Kidney (tissue), 14 donors: ENCODE measurements around the gene UBTD1. TPM values are rescaled to one million over a fixed set of nuclear protein-coding genes. Genes with fewer than 3 reads are reported as not detected.

Source experiments
- DNase-seq, 5 donors: peaks; one replicate each; pipeline ENCODE4 v3.0.0-alpha.2; 2013 to 2020
- FAIRE-seq: peaks from 2 replicates; lab custom pipeline; 2012; peaks lifted over from hg19 to GRCh38; lab: Jason Lieb, UNC
- H3K27ac ChIP-seq, 2 donors: one replicate each; pipeline ENCODE4 v1.7.0; 2013; ENCODE audit warnings: low read depth in 2 of 2, low read length in 2 of 2, inconsistent platforms in 1 of 2
- H3K27me3 ChIP-seq: one replicate; pipeline ENCODE4 v1.7.1; 2013; ENCODE audit warnings: low read length, inconsistent platforms; ENCODE audit not compliant: control insufficient read depth, insufficient read depth
- H3K36me3 ChIP-seq, 3 donors: one replicate each; pipeline versions ENCODE4 v1.7.0 to v1.7.1; 2013; ENCODE audit warnings: low read length in 3 of 3, control low read depth in 1 of 3, inconsistent platforms in 1 of 3; ENCODE audit not compliant: insufficient read depth in 3 of 3, control insufficient read depth in 2 of 3
- H3K4me1 ChIP-seq, 3 donors: one replicate each; pipeline versions ENCODE4 v1.7.0 to v1.7.1; 2013; ENCODE audit warnings: low read length in 3 of 3, inconsistent platforms in 1 of 3, low read depth in 1 of 3; ENCODE audit not compliant: control insufficient read depth in 2 of 3, insufficient read depth in 2 of 3
- H3K4me3 ChIP-seq, 3 donors: one replicate each; pipeline versions ENCODE4 v1.7.0 to v1.8.1; 2013; ENCODE audit warnings: low read length in 3 of 3, control low read depth in 1 of 3, inconsistent platforms in 1 of 3
- H3K9ac ChIP-seq, 3 donors: one replicate each; pipeline versions ENCODE4 v1.7.0 to v1.7.1; 2013; ENCODE audit warnings: low read length in 3 of 3, control low read depth in 1 of 3, inconsistent platforms in 1 of 3
- H3K9me3 ChIP-seq, 3 donors: one replicate each; pipeline versions ENCODE4 v1.7.0 to v1.7.1; 2013; ENCODE audit warnings: low read length in 3 of 3, control low read depth in 1 of 3, inconsistent platforms in 1 of 3; ENCODE audit not compliant: control insufficient read depth in 2 of 3, insufficient read depth in 1 of 3
- CTCF ChIP-seq: IDR thresholded peaks from 3 replicates; pipeline ENCODE4 v1.5.1; 2012; ENCODE audit warnings: mild to moderate bottlenecking, moderate library complexity, borderline replicate concordance; ENCODE audit not compliant: insufficient read depth; ENCODE audit errors: extremely low read depth
- intact Hi-C: fragments of 100-400 bp; cut with DNase I; formaldehyde crosslinking; loops from one replicate; pipeline ENCODE4 v1.11.1; 2022
- polyA plus RNA-seq: library from polyadenylated mRNA; stranded (reverse); fragments of 350-450 nt; fragmentation: Illumina TruSeq; extraction: RNeasy Lipid Tissue Mini Kit (QIAGEN cat#74804); gene quantifications from one replicate; pipeline ENCODE4 v1.2.3, GENCODE V29; 2014; ENCODE audit warnings: low read depth, low replicate concordance; ENCODE audit not compliant: insufficient read depth
- total RNA-seq: library from RNA; stranded (reverse); fragmentation: NEBNext Ultra II Directional; extraction: Animal tissue kit (Norgen Biotek cat#: 25700); gene quantifications from one replicate; pipeline ENCODE4 v1.2.1, GENCODE V29; 2021
- donor health status: control.
- donor health status: control.
- donor health status: control.
- donor health status: control.
- donor health status: control.
- donor health status: DM: yes; HTN: yes; CAD: no.
- donor health status: Normal renal cell carcinoma (clear cell type).

Gene UBTD1
- total and polyA plus RNA-seq, 2 donors from 2014 or later = 17.4 to 26.1 TPM

GRCh38 chr10:97549587-97550322 lies 51.0 kb downstream of the UBTD1 start:
- intact Hi-C loops = no loop called here
- Histone ChIP-seq H3K4me3 (no peak overlapping the region), H3K9ac (no peak overlapping the region), H3K4me1 (peaks cover 0 to 23% (median 7%) of the 10 kb centered on the region in 3 donors), H3K27me3 (no peaks in the 10 kb centered on the region), H3K36me3 (no peaks in the 10 kb centered on the region), H3K9me3 (no peaks in the 10 kb centered on the region), H3K27ac (no peak overlapping the region)
- peak in 3 of 5 donors; percentile 61 to 75 (median 67) for DNase-seq
- no peak for TF ChIP-seq CTCF
- FAIRE-seq = no peak

- H3K36me3 ChIP-seq = no peaks in the 10 kb centered on the region
- DNase-seq = peak in 2 of 5 donors; percentile 15 to 30
These were observed 51.8 kb downstream of the UBTD1 start for GRCh38 chr10:97550336-97551149.

GRCh38 chr10:97551271-97551670 lies 52.5 kb downstream of the UBTD1 start:
- H3K9ac ChIP-seq = no peak overlapping the region

More at GRCh38 chr10:97550336-97551149, 51.8 kb downstream of the UBTD1 start:
- no peak for FAIRE-seq
- no peak for TF ChIP-seq CTCF
- intact Hi-C loops = no loop called here
- Histone ChIP-seq H3K4me1 (peaks cover 0 to 23% (median 7%) of the 10 kb centered on the region in 3 donors), H3K4me3 (no peak overlapping the region), H3K9ac (no peak overlapping the region), H3K27me3 (no peaks in the 10 kb centered on the region), H3K9me3 (no peaks in the 10 kb centered on the region), H3K27ac (no peak overlapping the region)

More at GRCh38 chr10:97551271-97551670, 52.5 kb downstream of the UBTD1 start:
- Histone ChIP-seq H3K4me3 (no peak overlapping the region), H3K4me1 (peaks cover 0 to 17% (median 7%) of the 10 kb centered on the region in 3 donors), H3K9me3 (no peaks in the 10 kb centered on the region), H3K36me3 (no peaks in the 10 kb centered on the region), H3K27ac (no peak overlapping the region), H3K27me3 (no peaks in the 10 kb centered on the region)
- intact Hi-C loops = no loop called here
- no peak for TF ChIP-seq CTCF
- no peak for FAIRE-seq
- DNase-seq = no peak
